ENCODE results near the gene GATAD2A.
A peak's percentile ranks its signal among the peaks of the same experiment; 100 is the strongest.
"Not testable (repeated sequence)": the region's sequence is repeated elsewhere in the genome, so short reads cannot be mapped to it uniquely, and the experiment has no call there.

Gene GATAD2A

DNA sequence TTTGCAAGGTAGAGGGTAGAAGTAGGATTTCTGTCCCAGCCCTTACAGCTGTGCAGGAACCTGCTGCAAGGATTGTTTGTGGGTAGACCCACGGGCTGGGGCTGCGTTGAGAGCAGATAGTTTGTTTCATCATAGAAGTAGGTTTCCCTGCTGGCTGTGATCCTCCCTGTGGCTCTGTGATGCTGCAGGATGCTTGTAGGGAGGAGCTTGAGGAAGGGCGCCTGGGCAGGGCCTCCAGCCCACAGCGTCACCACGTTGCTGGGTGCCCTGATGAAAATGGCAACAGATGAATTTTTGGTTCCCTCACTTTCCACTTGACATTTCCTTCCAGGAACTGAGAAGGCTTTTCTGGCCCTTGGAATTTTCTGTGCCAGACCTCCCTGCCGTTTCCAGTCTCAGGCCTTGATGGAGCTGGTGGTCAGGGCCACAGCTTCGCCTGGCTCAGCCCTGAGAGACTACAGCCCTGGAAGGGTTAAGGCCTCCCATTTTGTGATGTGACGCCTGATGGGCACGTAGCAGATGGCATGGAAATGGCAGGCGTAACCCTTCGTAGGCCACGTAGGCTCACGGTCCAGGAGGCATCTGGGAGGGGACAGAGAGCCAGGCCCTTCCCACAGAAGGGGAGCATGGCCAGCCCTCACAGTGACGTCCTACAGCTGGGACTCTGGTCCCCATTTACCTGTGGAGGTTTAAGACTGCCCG is 42.2 kb downstream of the GATAD2A start:
- Histone ChIP-seq H3K9me3 (ENCODE audit: insufficient read depth, low read length) (no peaks in the 10 kb centered on the region), H3K4me1 (ENCODE audit: insufficient read depth, insufficient read length) (peaks cover 27% of the 10 kb centered on the region), H3K4me3 (ENCODE audit: insufficient read length, low read depth) (no peak overlapping the region), H3K9ac (ENCODE audit: insufficient read length, low read depth) (no peak overlapping the region), H3K36me3 (ENCODE audit: insufficient read depth, insufficient read length, low read length) (peaks cover 24% of the 10 kb centered on the region), H3K27me3 (ENCODE audit: insufficient read depth, insufficient read length) (no peaks in the 10 kb centered on the region)
- TF ChIP-seq YY1 (IDR thresholded peaks at IDR 0.05; ENCODE audit: insufficient read depth, insufficient read length) = no peak
- TF ChIP-seq SUZ12 (IDR thresholded peaks at IDR 0.05; ENCODE audit: extremely low read depth, insufficient read depth, insufficient read length) = no peak
- no peak for TF ChIP-seq ZNF274 (IDR thresholded peaks at IDR 0.05; ENCODE audit: low read depth, low read length)
- no peak for DNase-seq (ENCODE audit: low read depth, low spot score)

DNA sequence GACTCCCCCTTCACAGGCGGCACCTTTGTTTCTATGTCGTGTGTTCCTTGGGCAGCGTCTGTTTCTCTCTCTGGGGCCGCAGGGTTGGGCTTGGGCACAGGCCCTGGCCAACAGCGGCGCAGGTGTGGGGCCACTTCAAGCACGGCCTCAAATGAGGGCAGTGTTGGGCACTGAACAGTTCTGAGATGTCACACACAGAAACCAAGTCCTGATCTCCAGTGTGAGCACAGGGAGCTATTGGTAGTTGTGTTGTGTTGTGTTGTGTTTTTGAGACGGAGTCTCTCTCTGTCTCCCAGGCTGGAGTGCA is 42.7 kb downstream of the GATAD2A start:
- no peak for TF ChIP-seq YY1 (IDR thresholded peaks at IDR 0.05; ENCODE audit: insufficient read depth, insufficient read length)
- no peak for TF ChIP-seq ZNF274 (IDR thresholded peaks at IDR 0.05; ENCODE audit: low read depth, low read length)
- TF ChIP-seq SUZ12 (IDR thresholded peaks at IDR 0.05; ENCODE audit: extremely low read depth, insufficient read depth, insufficient read length) = no peak
- Histone ChIP-seq H3K4me1 (ENCODE audit: insufficient read depth, insufficient read length) (peaks cover 27% of the 10 kb centered on the region), H3K4me3 (ENCODE audit: insufficient read length, low read depth) (no peak overlapping the region), H3K36me3 (ENCODE audit: insufficient read depth, insufficient read length, low read length) (peaks cover 26% of the 10 kb centered on the region), H3K9me3 (ENCODE audit: insufficient read depth, low read length) (no peaks in the 10 kb centered on the region), H3K9ac (ENCODE audit: insufficient read length, low read depth) (no peak overlapping the region), H3K27me3 (ENCODE audit: insufficient read depth, insufficient read length) (no peaks in the 10 kb centered on the region)
- no peak for DNase-seq (ENCODE audit: low read depth, low spot score)

DNA sequence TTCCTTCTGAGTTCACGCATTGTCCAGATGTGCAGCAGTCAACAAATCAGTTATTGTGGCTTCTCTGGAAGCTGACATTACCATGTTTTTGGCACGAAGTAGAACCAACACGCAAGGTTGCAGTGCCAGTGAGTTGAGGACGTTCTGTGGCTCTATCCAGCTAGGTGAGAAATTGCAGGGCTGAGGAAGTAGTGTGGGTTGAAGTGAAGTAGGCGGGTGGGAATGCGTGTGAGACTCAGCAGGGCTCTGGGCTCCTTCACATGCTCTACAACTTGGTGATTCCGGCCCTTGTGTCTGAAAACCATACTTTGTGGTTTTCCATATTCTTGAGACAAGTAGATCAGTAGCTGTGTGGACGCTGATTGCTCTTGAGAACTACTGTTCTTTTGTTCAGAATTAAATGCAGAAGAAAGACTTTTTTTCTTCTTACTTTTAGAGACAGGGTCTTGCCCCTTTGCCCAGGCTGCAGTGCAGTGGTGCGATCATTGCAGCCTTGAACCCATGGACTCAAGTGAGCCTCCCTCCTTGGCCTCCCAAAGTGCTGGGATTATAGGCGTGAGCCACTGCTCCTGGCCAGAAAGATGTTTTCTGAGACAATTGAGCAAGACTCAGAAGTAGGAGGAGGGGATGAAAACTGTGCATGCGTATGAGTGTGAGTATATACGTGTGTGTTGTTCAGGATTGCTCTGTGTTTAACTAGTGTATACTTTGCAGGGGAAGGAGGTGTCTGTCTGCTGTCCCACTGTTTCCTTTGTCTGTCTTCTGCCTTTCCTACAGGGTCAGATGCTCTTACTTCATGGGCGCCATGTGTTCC is 46.2 kb downstream of the GATAD2A start:
- Histone ChIP-seq H3K9ac (ENCODE audit: insufficient read length, low read depth) (no peak overlapping the region), H3K27me3 (ENCODE audit: insufficient read depth, insufficient read length) (no peaks in the 10 kb centered on the region), H3K4me3 (ENCODE audit: insufficient read length, low read depth) (no peak overlapping the region), H3K4me1 (ENCODE audit: insufficient read depth, insufficient read length) (peaks cover 27% of the 10 kb centered on the region), H3K9me3 (ENCODE audit: insufficient read depth, low read length) (no peaks in the 10 kb centered on the region), H3K36me3 (ENCODE audit: insufficient read depth, insufficient read length, low read length) (peaks cover 20% of the 10 kb centered on the region)
- TF ChIP-seq YY1 (IDR thresholded peaks at IDR 0.05; ENCODE audit: insufficient read depth, insufficient read length) (no peak), SUZ12 (IDR thresholded peaks at IDR 0.05; ENCODE audit: extremely low read depth, insufficient read depth, insufficient read length) (no peak)
- DNase-seq (ENCODE audit: low read depth, low spot score) = no peak

DNA sequence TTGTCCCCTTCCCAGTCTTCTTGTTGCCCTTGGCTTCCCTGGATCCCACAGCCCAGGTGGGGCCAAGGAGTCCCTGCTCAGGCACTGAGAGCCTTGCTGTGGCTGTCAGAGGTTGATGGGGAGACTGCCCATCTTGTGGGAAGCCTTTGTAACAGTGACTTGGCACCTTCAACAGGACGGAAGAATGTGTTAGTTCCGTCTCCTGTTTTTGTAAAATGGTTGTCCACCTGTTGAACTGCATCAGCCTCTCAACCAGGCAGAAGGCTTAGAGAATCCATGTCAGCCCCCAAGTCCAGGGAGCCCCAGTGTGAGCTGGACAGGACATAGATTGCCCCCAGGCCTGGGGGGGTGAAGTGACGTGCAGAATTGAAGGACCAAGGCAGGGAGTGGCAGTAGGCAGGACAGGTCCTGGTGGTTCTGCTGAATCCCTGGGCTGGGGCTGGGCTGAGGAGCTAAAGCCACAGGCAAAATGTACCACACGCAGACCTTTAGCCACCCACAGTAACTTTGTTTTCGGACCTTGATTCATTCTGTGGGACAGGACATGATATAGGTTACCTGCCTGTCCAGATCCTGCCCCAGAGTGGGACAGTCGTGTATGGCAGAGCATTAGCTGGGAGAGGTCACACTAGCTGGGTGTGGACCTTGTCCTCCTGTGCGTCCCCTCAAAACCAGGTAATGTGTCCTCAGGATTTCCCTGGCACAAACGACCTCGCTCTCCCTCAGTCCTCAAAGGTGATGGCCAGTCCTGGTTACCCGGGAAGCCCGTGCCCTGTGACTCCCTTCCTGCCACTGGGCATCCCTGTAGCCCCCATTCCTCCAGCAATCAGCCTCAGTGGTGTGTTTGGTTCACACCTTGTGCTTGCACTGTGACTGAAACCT is 47.0 kb downstream of the GATAD2A start:
- TF ChIP-seq YY1 (IDR thresholded peaks at IDR 0.05; ENCODE audit: insufficient read depth, insufficient read length) (no peak), SUZ12 (IDR thresholded peaks at IDR 0.05; ENCODE audit: extremely low read depth, insufficient read depth, insufficient read length) (no peak), ZNF274 (IDR thresholded peaks at IDR 0.05; ENCODE audit: low read depth, low read length) (no peak)
- H3K27me3 ChIP-seq (ENCODE audit: insufficient read depth, insufficient read length) = no peaks in the 10 kb centered on the region
- no peak overlapping the region for H3K4me3 ChIP-seq (ENCODE audit: insufficient read length, low read depth)
- H3K9ac ChIP-seq (ENCODE audit: insufficient read length, low read depth) = peak overlapping the region; percentile 29
- no peaks in the 10 kb centered on the region for H3K9me3 ChIP-seq (ENCODE audit: insufficient read depth, low read length)
- peaks cover 27% of the 10 kb centered on the region for H3K36me3 ChIP-seq (ENCODE audit: insufficient read depth, insufficient read length, low read length)
- H3K4me1 ChIP-seq (ENCODE audit: insufficient read depth, insufficient read length) = peaks cover 24% of the 10 kb centered on the region
- no peak for DNase-seq (ENCODE audit: low read depth, low spot score)

DNA sequence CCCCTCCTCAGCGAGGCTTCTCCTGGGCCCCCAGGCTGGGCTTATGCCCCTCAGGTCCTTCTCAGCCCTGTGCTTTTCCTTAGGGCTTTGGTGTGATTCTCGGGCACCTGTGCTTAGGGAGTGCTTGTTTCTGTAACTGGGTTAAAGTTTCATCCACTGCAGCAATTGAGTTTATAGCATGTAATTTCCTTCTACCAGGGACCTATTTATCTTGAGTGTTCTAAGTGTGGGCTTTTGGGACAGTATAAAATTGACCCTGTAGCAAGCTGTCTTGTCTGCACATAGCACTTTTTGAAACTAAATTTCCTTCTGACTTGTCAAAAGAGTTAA is 47.6 kb downstream of the GATAD2A start:
- Histone ChIP-seq H3K27me3 (ENCODE audit: insufficient read depth, insufficient read length) (no peaks in the 10 kb centered on the region), H3K4me1 (ENCODE audit: insufficient read depth, insufficient read length) (peaks cover 18% of the 10 kb centered on the region), H3K9ac (ENCODE audit: insufficient read length, low read depth) (peak overlapping the region; percentile 29), H3K4me3 (ENCODE audit: insufficient read length, low read depth) (no peak overlapping the region), H3K9me3 (ENCODE audit: insufficient read depth, low read length) (no peaks in the 10 kb centered on the region), H3K36me3 (ENCODE audit: insufficient read depth, insufficient read length, low read length) (peaks cover 30% of the 10 kb centered on the region)
- no peak for TF ChIP-seq SUZ12 (IDR thresholded peaks at IDR 0.05; ENCODE audit: extremely low read depth, insufficient read depth, insufficient read length)
- DNase-seq (ENCODE audit: low read depth, low spot score) = no peak

DNA sequence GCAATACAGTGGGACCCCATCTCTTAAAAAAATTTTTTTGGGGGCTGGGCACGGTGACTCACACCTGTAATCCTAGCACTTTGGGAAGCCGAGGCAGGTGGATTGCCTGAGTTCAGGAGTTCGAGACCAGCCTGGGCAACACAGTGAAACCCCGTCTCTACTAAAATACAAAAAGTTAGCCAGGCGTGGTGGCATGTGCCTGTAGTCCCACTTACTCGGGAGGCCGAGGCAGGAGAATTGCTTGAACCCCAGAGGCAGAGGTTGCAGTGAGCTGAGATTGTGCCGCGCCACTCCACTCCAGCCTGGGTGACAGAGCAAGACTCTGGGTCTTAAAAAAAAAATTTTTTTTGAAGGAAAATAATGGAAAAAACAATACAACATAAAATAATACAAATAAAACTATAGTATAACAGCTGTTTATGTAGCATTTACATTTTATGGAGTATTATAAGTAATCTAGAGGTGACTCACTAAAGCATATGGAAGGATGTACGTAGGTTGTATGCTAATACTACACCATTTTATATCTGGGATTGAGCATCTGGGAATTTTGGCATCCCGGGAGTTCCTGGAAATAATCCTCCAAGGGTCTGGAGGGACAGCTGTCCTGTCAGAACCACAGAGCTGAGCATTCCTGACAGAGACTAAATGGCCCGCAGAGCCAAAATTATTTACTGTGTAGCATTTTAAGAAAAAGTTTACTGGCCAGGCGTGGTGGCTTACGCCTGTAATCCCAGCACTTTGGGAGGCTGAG is 49.9 kb downstream of the GATAD2A start:
- not testable (repeated sequence) for DNase-seq (ENCODE audit: low read depth, low spot score); H3K4me3 ChIP-seq (ENCODE audit: insufficient read length, low read depth); H3K27me3 ChIP-seq (ENCODE audit: insufficient read depth, insufficient read length); H3K9ac ChIP-seq (ENCODE audit: insufficient read length, low read depth); H3K9me3 ChIP-seq (ENCODE audit: insufficient read depth, low read length)
- H3K4me1 ChIP-seq (ENCODE audit: insufficient read depth, insufficient read length) = peaks cover 17% of the 10 kb centered on the region
- peaks cover 30% of the 10 kb centered on the region for H3K36me3 ChIP-seq (ENCODE audit: insufficient read depth, insufficient read length, low read length)

DNA sequence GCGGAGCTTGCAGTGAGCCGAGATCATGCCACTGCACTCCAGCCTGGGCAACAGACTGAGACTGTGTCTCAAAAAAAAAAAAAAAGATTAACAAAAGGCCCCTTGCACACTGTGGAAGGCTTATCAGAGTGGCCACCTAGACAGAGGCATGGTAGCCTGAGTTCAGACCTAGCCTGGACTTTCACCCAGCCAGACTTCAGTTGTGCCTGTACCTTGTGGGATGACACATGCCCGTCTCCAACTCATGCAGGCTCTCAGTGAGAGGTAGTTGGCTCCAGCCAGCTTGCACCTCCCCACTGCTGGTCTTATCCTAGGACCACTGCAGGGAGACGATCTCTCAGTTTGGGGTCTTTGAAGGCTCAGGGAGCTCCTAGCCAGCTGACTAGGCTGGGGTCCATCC is 52.2 kb downstream of the GATAD2A start:
- Histone ChIP-seq H3K4me3 (ENCODE audit: insufficient read length, low read depth) (no peak overlapping the region), H3K9me3 (ENCODE audit: insufficient read depth, low read length) (no peaks in the 10 kb centered on the region), H3K4me1 (ENCODE audit: insufficient read depth, insufficient read length) (peaks cover 34% of the 10 kb centered on the region), H3K27me3 (ENCODE audit: insufficient read depth, insufficient read length) (no peaks in the 10 kb centered on the region), H3K9ac (ENCODE audit: insufficient read length, low read depth) (no peak overlapping the region), H3K36me3 (ENCODE audit: insufficient read depth, insufficient read length, low read length) (peaks cover 30% of the 10 kb centered on the region)
- no peak for TF ChIP-seq SUZ12 (IDR thresholded peaks at IDR 0.05; ENCODE audit: extremely low read depth, insufficient read depth, insufficient read length)
- TF ChIP-seq YY1 (IDR thresholded peaks at IDR 0.05; ENCODE audit: insufficient read depth, insufficient read length) = no peak
- no peak for TF ChIP-seq ZNF274 (IDR thresholded peaks at IDR 0.05; ENCODE audit: low read depth, low read length)
- DNase-seq (ENCODE audit: low read depth, low spot score) = no peak

Data from NT2/D1 (cell line).